ENCODE results near the gene ELFN2. TPM values are rescaled to one million over a fixed set of nuclear protein-coding genes. Genes with fewer than 3 reads are reported as not detected.

The ELFN2 gene
- polyA plus RNA-seq, 3 donors, result 0.01 TPM; not detected in 2

DNA sequence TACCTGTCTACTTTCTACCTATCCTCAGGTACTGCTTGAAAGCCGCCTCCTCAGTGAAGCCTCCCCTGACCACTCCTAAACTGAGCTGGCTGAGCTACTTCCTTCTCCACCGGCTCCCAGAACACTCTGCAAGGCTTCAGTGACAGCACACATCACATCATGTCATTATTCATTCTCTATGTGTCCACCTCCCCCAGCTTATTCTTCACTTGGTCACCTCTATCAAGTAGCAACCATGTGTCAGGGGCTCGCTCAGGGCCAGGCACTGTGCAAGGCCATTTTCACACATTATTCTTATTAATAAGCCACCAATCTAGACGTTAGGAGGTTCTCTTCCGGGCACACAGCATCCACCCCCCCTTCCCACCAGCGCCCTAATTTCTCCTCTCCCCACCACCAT is 3.7 kb upstream of the ELFN2 start:
- no peaks in the 10 kb centered on the region for H4K20me1 ChIP-seq (ENCODE audit: insufficient read depth, low read length)
- H3K27ac ChIP-seq (ENCODE audit: low read depth in 1 of 2, low read length in 2 of 2), result no peak overlapping the region
- Mint-ChIP-seq H3K27me3 (ENCODE audit: low read depth in 3 of 3) (peaks cover 37 to 56% (median 37%) of the 10 kb centered on the region in 3 donors), H3K9me3 (peaks cover 4 to 31% (median 11%) of the 10 kb centered on the region in 7 donors), H3K27ac (peak overlapping the region in 1 of 7 donors; percentile 33), H3K4me3 (no peak overlapping the region), H3K4me1 (peaks cover 19% of the 10 kb centered on the region), H3K36me3 (peaks cover 0 to 9% of the 10 kb centered on the region in 2 donors)
- no peak overlapping the region for H3K9ac ChIP-seq (ENCODE audit: insufficient read depth, low read length, poor library complexity, severe bottlenecking)
- H3K79me2 ChIP-seq (ENCODE audit: insufficient read depth, low read length), result no peaks in the 10 kb centered on the region
- DNase-seq, result no peak
- WGBS (ENCODE audit: insufficient coverage), result 78% methylated on average over 5 of the region's 6 CpGs
- peaks cover 22 to 30% of the 10 kb centered on the region in 2 donors for H3K27me3 ChIP-seq (ENCODE audit: control insufficient read depth in 2 of 2, insufficient read depth in 2 of 2, low read length in 2 of 2)
- no peak overlapping the region for H2AFZ ChIP-seq (ENCODE audit: insufficient read depth, low read depth, low read length, poor library complexity, severe bottlenecking)
- H3K4me1 ChIP-seq (ENCODE audit: control insufficient read depth in 1 of 2, insufficient read depth in 2 of 2, low read length in 2 of 2), result peaks cover 4 to 19% of the 10 kb centered on the region in 2 donors
- TF ChIP-seq, protein P1, sequence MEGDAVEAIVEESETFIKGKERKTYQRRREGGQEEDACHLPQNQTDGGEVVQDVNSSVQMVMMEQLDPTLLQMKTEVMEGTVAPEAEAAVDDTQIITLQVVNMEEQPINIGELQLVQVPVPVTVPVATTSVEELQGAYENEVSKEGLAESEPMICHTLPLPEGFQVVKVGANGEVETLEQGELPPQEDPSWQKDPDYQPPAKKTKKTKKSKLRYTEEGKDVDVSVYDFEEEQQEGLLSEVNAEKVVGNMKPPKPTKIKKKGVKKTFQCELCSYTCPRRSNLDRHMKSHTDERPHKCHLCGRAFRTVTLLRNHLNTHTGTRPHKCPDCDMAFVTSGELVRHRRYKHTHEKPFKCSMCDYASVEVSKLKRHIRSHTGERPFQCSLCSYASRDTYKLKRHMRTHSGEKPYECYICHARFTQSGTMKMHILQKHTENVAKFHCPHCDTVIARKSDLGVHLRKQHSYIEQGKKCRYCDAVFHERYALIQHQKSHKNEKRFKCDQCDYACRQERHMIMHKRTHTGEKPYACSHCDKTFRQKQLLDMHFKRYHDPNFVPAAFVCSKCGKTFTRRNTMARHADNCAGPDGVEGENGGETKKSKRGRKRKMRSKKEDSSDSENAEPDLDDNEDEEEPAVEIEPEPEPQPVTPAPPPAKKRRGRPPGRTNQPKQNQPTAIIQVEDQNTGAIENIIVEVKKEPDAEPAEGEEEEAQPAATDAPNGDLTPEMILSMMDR (IDR thresholded peaks at IDR 0.05), result no peak
- no peak overlapping the region for H3K4me2 ChIP-seq (replicated peaks; ENCODE audit: extremely low read depth, low read length, poor library complexity, severe bottlenecking)
- no peaks in the 10 kb centered on the region for H3K36me3 ChIP-seq (replicated peaks in 1 of 2; ENCODE audit: control insufficient read depth in 1 of 2, insufficient read depth in 2 of 2, low read length in 2 of 2)
- no peak overlapping the region for H3K4me3 ChIP-seq (replicated peaks in 1 of 3; ENCODE audit: low read depth in 2 of 3, low read length in 3 of 3)
- H3K9me3 ChIP-seq (replicated peaks in 1 of 2; ENCODE audit: control insufficient read depth in 1 of 2, insufficient read depth in 1 of 2, low read length in 2 of 2), result peaks cover 6 to 14% of the 10 kb centered on the region in 2 donors
- intact Hi-C loops (cut with micrococcal nuclease), result no loop called here

DNA sequence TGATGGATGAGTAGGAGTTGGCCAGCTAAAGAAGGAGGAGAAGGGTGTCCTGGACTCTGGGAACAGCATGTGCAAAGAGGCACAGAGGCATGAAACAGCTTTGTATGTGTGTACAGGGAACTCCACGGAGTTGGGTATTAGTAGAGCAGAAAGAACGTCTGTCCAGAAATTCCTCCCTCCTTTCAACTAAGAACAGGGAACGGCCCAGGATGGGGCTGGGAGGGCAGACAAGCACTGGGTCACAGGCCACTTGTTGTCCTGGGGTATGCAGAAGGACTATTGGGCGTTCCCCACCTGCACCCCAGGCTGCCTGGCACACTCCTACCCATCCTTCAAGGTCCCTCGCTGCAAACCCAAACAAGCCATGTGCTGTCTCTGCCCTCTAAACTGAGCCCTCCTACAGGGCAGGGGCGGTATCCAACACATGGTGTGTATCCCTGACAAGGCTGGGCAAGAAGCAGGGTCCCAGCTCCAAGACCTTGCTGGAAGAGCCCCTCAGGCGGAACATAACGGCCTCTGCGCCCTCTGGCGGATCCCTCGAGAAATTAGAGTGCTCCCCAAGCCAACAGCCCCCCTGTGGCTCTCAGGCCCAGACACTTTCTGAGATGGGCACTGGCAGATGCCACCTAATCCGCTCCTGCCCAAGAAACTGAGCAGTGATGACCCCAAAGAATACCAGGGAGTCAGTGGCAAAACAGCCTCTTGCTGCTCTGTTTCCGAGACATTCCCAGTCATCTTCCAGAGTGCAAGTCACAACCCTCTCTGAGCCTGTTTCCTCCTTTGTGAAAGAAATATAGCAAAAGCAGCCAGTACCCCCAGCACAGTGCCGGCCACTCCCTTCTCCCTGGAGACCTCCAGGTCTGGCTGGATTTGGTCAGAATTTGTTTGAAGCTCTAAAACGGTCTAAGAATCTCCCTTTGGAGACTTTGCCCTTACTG is 1.6 kb upstream of the ELFN2 start:
- peaks cover 4 to 31% (median 13%) of the 10 kb centered on the region in 7 donors for H3K9me3 Mint-ChIP-seq
- H3K4me2 ChIP-seq (replicated peaks; ENCODE audit: extremely low read depth, low read length, poor library complexity, severe bottlenecking), result no peak overlapping the region
- TF ChIP-seq, protein P1 (IDR thresholded peaks at IDR 0.05), result peak; percentile 90
- 28% methylated on average over 11 of the region's 15 CpGs for WGBS (ENCODE audit: insufficient coverage)
- no peaks in the 10 kb centered on the region for H3K79me2 ChIP-seq (ENCODE audit: insufficient read depth, low read length)
- intact Hi-C loops (cut with micrococcal nuclease), result no loop called here
- H3K36me3 Mint-ChIP-seq, result peaks cover 0 to 11% of the 10 kb centered on the region in 2 donors
- H3K36me3 ChIP-seq (replicated peaks in 1 of 2; ENCODE audit: control insufficient read depth in 1 of 2, insufficient read depth in 2 of 2, low read length in 2 of 2), result no peaks in the 10 kb centered on the region
- peaks cover 27 to 50% of the 10 kb centered on the region in 2 donors for H3K27me3 ChIP-seq (ENCODE audit: control insufficient read depth in 2 of 2, insufficient read depth in 2 of 2, low read length in 2 of 2)
- H3K9me3 ChIP-seq (replicated peaks in 1 of 2; ENCODE audit: control insufficient read depth in 1 of 2, insufficient read depth in 1 of 2, low read length in 2 of 2), result peaks cover 6 to 14% of the 10 kb centered on the region in 2 donors
- H3K4me3 ChIP-seq (replicated peaks in 1 of 3; ENCODE audit: low read depth in 2 of 3, low read length in 3 of 3), result no peak overlapping the region
- no peak overlapping the region for H2AFZ ChIP-seq (ENCODE audit: insufficient read depth, low read depth, low read length, poor library complexity, severe bottlenecking)
- no peak overlapping the region for H3K27ac ChIP-seq (ENCODE audit: low read depth in 1 of 2, low read length in 2 of 2)
- H3K4me3 Mint-ChIP-seq, result peak overlapping the region in 1 of 2 donors; percentile 79
- peaks cover 4 to 19% of the 10 kb centered on the region in 2 donors for H3K4me1 ChIP-seq (ENCODE audit: control insufficient read depth in 1 of 2, insufficient read depth in 2 of 2, low read length in 2 of 2)
- no peak overlapping the region for H3K9ac ChIP-seq (ENCODE audit: insufficient read depth, low read length, poor library complexity, severe bottlenecking)
- no peaks in the 10 kb centered on the region for H4K20me1 ChIP-seq (ENCODE audit: insufficient read depth, low read length)
- no peak overlapping the region for H3K27ac Mint-ChIP-seq
- peaks cover 21% of the 10 kb centered on the region for H3K4me1 Mint-ChIP-seq
- peak; percentile 37 to 62 (median 62) for DNase-seq
- H3K27me3 Mint-ChIP-seq (ENCODE audit: low read depth in 3 of 3), result peaks cover 55 to 71% (median 57%) of the 10 kb centered on the region in 3 donors
